Astrocyte (in vitro differentiated cells and primary cell): ENCODE measurements around the gene PLCD3. TPM values are rescaled to one million over a fixed set of nuclear protein-coding genes. Genes with fewer than 3 reads are reported as not detected.

Experiments used
- DNase-seq: peaks from one replicate; pipeline ENCODE4 v3.0.0-alpha.2; 2010; ENCODE audit warnings: low read depth
- FAIRE-seq: peaks from 2 replicates; lab custom pipeline; 2011; peaks lifted over from hg19 to GRCh38; lab: Jason Lieb, UNC
- H2AFZ ChIP-seq: 2 replicates; pipeline ENCODE4 v1.6.0; 2012; ENCODE audit warnings: low read depth, low read length, inconsistent platforms
- H3K27ac ChIP-seq: 2 replicates; pipeline ENCODE4 v1.5.1; 2011; ENCODE audit warnings: low read depth, low read length, inconsistent platforms
- H3K27me3 ChIP-seq: 2 replicates; pipeline ENCODE4 v1.6.0; 2011; ENCODE audit warnings: low read length, inconsistent platforms; ENCODE audit not compliant: insufficient read depth
- H3K36me3 ChIP-seq: 2 replicates; pipeline ENCODE4 v1.5.1; 2011; ENCODE audit warnings: low read length, inconsistent platforms; ENCODE audit not compliant: insufficient read depth
- H3K4me1 ChIP-seq: 2 replicates; pipeline ENCODE4 v1.5.1; 2011; ENCODE audit warnings: low read length, inconsistent platforms; ENCODE audit not compliant: insufficient read depth
- H3K4me2 ChIP-seq: 2 replicates; pipeline ENCODE4 v1.6.0; 2012; ENCODE audit warnings: low read length, inconsistent platforms
- H3K4me3 ChIP-seq: 2 replicates; pipeline ENCODE4 v1.5.1; 2011; ENCODE audit warnings: low read depth, mild to moderate bottlenecking, low read length, inconsistent platforms; ENCODE audit not compliant: insufficient read depth
- H3K79me2 ChIP-seq: 2 replicates; pipeline ENCODE4 v1.6.0; 2012; ENCODE audit warnings: mild to moderate bottlenecking, low read length, inconsistent platforms; ENCODE audit not compliant: insufficient read depth
- H3K9ac ChIP-seq: 2 replicates; pipeline ENCODE4 v1.6.0; 2012; ENCODE audit warnings: mild to moderate bottlenecking, low read length, inconsistent platforms
- H3K9me3 ChIP-seq: 2 replicates; pipeline ENCODE4 v1.5.1; 2012; ENCODE audit warnings: low read depth, mild to moderate bottlenecking, low read length, inconsistent platforms; ENCODE audit not compliant: insufficient read depth
- H4K20me1 ChIP-seq: 2 replicates; pipeline ENCODE4 v1.6.0; 2012; ENCODE audit warnings: low read length, inconsistent platforms; ENCODE audit not compliant: insufficient read depth
- H3K27ac Mint-ChIP-seq: one replicate; pipeline ENCODE4 v1.8.0; 2021; ENCODE audit warnings: mild to moderate bottlenecking, mixed read lengths; ENCODE audit not compliant: unreplicated experiment
- H3K27me3 Mint-ChIP-seq: one replicate; pipeline ENCODE4 v1.8.0; 2021; ENCODE audit warnings: low read depth, mixed read lengths; ENCODE audit not compliant: unreplicated experiment
- H3K36me3 Mint-ChIP-seq: one replicate; pipeline ENCODE4 v1.8.0; 2021; ENCODE audit warnings: low read depth, mixed read lengths; ENCODE audit not compliant: unreplicated experiment
- H3K4me1 Mint-ChIP-seq: one replicate; pipeline ENCODE4 v1.8.0; 2021; ENCODE audit warnings: low read depth, mixed read lengths; ENCODE audit not compliant: unreplicated experiment
- H3K4me3 Mint-ChIP-seq: one replicate; pipeline ENCODE4 v1.8.0; 2021; ENCODE audit warnings: mild to moderate bottlenecking, moderate library complexity, mixed read lengths; ENCODE audit not compliant: unreplicated experiment
- H3K9me3 Mint-ChIP-seq: one replicate; pipeline ENCODE4 v1.8.0; 2021; ENCODE audit warnings: mild to moderate bottlenecking, mixed read lengths; ENCODE audit not compliant: unreplicated experiment
- EZH2 ChIP-seq: IDR thresholded peaks from 2 replicates; pipeline ENCODE4 v1.6.1; 2012; ENCODE audit warnings: mild to moderate bottlenecking, low read length, inconsistent platforms; ENCODE audit not compliant: insufficient read depth
- total RNA-seq: library from RNA; stranded (reverse); gene quantifications from 2 replicates; pipeline ENCODE4 v1.2.1, GENCODE V29; 2021
- TF ChIP-seq, protein P1 (sequence below): IDR thresholded peaks from 2 replicates; pipeline ENCODE4 v1.5.1; 2011; ENCODE audit warnings: low read depth, mild to moderate bottlenecking, inconsistent platforms, low read length, moderate library complexity; ENCODE audit not compliant: insufficient read depth

The PLCD3 gene
- total RNA-seq, 1 donor from 2014 or later: 92.0 TPM

DNA sequence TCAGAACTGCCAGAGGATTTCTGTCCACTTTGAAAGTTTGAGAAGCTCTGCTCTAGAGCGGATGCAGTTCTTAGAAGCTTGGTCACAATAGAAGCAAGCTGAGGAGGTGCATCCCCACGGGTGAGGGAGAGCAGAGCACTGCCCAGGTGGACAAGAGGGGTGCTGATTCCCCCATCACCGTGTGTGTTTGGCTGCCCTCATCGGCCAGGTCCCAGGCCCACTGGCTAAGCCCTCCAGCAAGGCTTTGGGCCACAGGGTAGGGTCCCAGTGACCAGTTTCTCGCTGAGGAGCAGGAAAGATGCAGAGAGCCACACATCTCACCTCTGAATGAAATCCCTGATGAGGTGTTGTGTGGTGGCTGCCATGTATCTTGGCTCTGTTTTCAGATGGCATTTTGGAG lies 44.3 kb downstream of the PLCD3 start:
- Histone ChIP-seq H3K27ac (no peak overlapping the region), H4K20me1 (peaks cover 28% of the 10 kb centered on the region), H3K9me3 (no peaks in the 10 kb centered on the region), H3K4me1 (peaks cover 28% of the 10 kb centered on the region), H3K4me3 (no peak overlapping the region), H3K9ac (no peak overlapping the region), H3K4me2 (peak overlapping the region; percentile 53), H2AFZ (no peak overlapping the region), H3K27me3 (no peaks in the 10 kb centered on the region), H3K79me2 (peaks cover 15% of the 10 kb centered on the region), H3K36me3 (peaks cover 28% of the 10 kb centered on the region)
- Mint-ChIP-seq H3K9me3 (no peaks in the 10 kb centered on the region), H3K4me3 (no peak overlapping the region), H3K27me3 (no peaks in the 10 kb centered on the region), H3K4me1 (peaks cover 27% of the 10 kb centered on the region), H3K27ac (no peak overlapping the region), H3K36me3 (peaks cover 19% of the 10 kb centered on the region)
- no peak for FAIRE-seq
- DNase-seq: no peak
- TF ChIP-seq, protein P1, sequence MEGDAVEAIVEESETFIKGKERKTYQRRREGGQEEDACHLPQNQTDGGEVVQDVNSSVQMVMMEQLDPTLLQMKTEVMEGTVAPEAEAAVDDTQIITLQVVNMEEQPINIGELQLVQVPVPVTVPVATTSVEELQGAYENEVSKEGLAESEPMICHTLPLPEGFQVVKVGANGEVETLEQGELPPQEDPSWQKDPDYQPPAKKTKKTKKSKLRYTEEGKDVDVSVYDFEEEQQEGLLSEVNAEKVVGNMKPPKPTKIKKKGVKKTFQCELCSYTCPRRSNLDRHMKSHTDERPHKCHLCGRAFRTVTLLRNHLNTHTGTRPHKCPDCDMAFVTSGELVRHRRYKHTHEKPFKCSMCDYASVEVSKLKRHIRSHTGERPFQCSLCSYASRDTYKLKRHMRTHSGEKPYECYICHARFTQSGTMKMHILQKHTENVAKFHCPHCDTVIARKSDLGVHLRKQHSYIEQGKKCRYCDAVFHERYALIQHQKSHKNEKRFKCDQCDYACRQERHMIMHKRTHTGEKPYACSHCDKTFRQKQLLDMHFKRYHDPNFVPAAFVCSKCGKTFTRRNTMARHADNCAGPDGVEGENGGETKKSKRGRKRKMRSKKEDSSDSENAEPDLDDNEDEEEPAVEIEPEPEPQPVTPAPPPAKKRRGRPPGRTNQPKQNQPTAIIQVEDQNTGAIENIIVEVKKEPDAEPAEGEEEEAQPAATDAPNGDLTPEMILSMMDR: no peak
- no peak for TF ChIP-seq EZH2

DNA sequence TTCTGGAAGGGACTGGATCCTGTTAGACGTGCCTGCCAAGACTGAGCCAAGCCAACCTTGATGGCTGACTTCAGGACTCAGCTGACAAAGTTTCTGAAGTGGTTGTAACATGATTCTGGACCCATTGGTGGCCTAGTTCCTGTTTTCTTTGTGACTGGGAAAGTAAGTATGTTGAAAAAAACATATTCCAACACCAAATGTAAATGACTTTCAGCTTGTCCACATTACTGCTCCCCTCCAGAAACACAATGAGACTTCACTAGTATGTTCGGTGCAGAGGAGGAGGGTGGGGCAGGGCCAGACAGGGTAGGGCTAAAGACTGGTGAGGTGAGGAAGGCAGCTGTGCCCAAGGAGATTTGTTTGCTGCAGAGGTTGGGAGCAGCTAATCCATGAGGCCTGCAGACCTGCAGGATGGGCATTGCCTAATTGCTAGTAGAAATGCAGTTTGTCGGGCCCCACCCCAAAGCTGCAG lies 44.8 kb downstream of the PLCD3 start:
- no peak overlapping the region for H2AFZ ChIP-seq
- no peaks in the 10 kb centered on the region for H3K9me3 Mint-ChIP-seq
- peak; percentile 49 for DNase-seq
- H3K4me1 Mint-ChIP-seq: peaks cover 23% of the 10 kb centered on the region
- peaks cover 23% of the 10 kb centered on the region for H3K4me1 ChIP-seq
- H3K36me3 Mint-ChIP-seq: peaks cover 17% of the 10 kb centered on the region
- H3K79me2 ChIP-seq: peaks cover 15% of the 10 kb centered on the region
- no peak overlapping the region for H3K9ac ChIP-seq
- H3K4me3 Mint-ChIP-seq: no peak overlapping the region
- no peak overlapping the region for H3K4me3 ChIP-seq
- no peaks in the 10 kb centered on the region for H3K9me3 ChIP-seq
- no peak for FAIRE-seq
- peaks cover 28% of the 10 kb centered on the region for H4K20me1 ChIP-seq
- H3K27me3 ChIP-seq: no peaks in the 10 kb centered on the region
- H3K27ac ChIP-seq: peak overlapping the region; percentile 13
- H3K27ac Mint-ChIP-seq: no peak overlapping the region
- no peaks in the 10 kb centered on the region for H3K27me3 Mint-ChIP-seq
- TF ChIP-seq, protein P1: no peak
- TF ChIP-seq EZH2: no peak
- H3K36me3 ChIP-seq: peaks cover 29% of the 10 kb centered on the region
- H3K4me2 ChIP-seq: peak overlapping the region; percentile 53

DNA sequence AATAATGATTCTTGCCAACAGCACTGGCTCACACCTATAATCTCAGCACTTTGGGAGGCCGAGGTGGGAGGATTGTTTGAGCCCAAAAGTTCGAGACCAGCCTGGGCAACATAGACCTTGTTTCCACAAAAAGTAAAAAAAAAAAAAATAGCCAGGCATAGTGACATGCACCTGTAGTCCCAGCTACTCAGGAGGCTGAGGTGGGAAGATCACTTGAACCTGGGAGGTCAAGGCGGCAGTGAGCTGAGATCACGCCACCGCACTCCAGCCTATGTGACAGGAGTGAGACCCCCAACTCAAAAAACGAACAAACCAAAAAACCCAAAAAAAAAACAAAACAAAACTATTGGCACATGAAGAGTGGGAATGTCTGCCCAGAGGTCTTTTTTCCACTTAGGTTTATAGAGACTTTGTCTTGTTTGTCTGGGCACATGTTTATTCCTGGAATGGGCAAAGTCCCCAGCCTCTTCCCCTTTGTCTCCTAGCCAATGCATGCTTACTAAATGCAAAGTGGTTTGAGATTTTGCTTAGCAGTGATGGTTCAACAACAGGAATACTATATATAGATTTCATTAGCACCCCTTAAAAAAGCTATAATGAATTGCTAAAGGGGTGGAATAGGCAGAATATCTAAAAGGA lies 45.3 kb downstream of the PLCD3 start:
- peaks cover 19% of the 10 kb centered on the region for H3K4me1 Mint-ChIP-seq
- Histone ChIP-seq H3K27me3 (no peaks in the 10 kb centered on the region), H3K36me3 (peaks cover 33% of the 10 kb centered on the region), H3K9me3 (no peaks in the 10 kb centered on the region), H3K27ac (peak overlapping the region; percentile 13), H4K20me1 (peaks cover 28% of the 10 kb centered on the region), H3K4me3 (no peak overlapping the region), H3K9ac (no peak overlapping the region), H2AFZ (no peak overlapping the region), H3K79me2 (peaks cover 16% of the 10 kb centered on the region), H3K4me2 (peak overlapping the region; percentile 53), H3K4me1 (peaks cover 18% of the 10 kb centered on the region)
- no peak for DNase-seq
- no peak overlapping the region for H3K27ac Mint-ChIP-seq
- no peaks in the 10 kb centered on the region for H3K27me3 Mint-ChIP-seq
- no peaks in the 10 kb centered on the region for H3K9me3 Mint-ChIP-seq
- H3K4me3 Mint-ChIP-seq: no peak overlapping the region
- peaks cover 13% of the 10 kb centered on the region for H3K36me3 Mint-ChIP-seq
- no peak for FAIRE-seq
- TF ChIP-seq, protein P1: no peak
- no peak for TF ChIP-seq EZH2
